ENCODE results near the gene CERS6. TPM values are rescaled to one million over a fixed set of nuclear protein-coding genes. Genes with fewer than 3 reads are reported as not detected.

The CERS6 gene
- polyA plus RNA-seq, 1 donor from 2014 or later, result 59.3 TPM

- Histone ChIP-seq H3K79me2 (replicated peaks; ENCODE audit: insufficient read depth, low read length) (peaks cover 6% of the 10 kb centered on the region), H3K4me2 (ENCODE audit: low read length) (no peak overlapping the region), H3K27me3 (ENCODE audit: insufficient read depth, low read depth, low read length) (no peaks in the 10 kb centered on the region), H4K20me1 (ENCODE audit: insufficient read depth) (no peaks in the 10 kb centered on the region), H3K36me3 (ENCODE audit: insufficient read depth, low read length) (no peaks in the 10 kb centered on the region), H3K9ac (ENCODE audit: low read length) (no peak overlapping the region), H3F3A (ENCODE audit: insufficient read depth, low read length, poor library complexity, severe bottlenecking) (no peaks in the 10 kb centered on the region), H2AFZ (ENCODE audit: low read depth, low read length) (no peak overlapping the region), H3K4me3 (ENCODE audit: low read length) (no peak overlapping the region), H3K9me3 (ENCODE audit: low read length) (no peaks in the 10 kb centered on the region), H3K9me2 (ENCODE audit: insufficient read depth, low read length) (no peaks in the 10 kb centered on the region), H3K27ac (ENCODE audit: low read length) (no peak overlapping the region)
- no peak for TF ChIP-seq EP300 (conservative IDR thresholded peaks at IDR 0.05; ENCODE audit: poor library complexity, severe bottlenecking)
- TF ChIP-seq CTCF (IDR thresholded peaks at IDR 0.05; ENCODE audit: poor library complexity, severe bottlenecking), result no peak
- no peak for TF ChIP-seq MXI1 (conservative IDR thresholded peaks at IDR 0.05; ENCODE audit: poor library complexity, severe bottlenecking)
- no peak for TF ChIP-seq POLR2AphosphoS5 (IDR thresholded peaks at IDR 0.05)
- no peak for TF ChIP-seq REST (IDR thresholded peaks at IDR 0.05; ENCODE audit: borderline replicate concordance)
- TF ChIP-seq TAF1 (IDR thresholded peaks at IDR 0.05; ENCODE audit: low read depth), result no peak
- TF ChIP-seq RAD21 (conservative IDR thresholded peaks at IDR 0.05), result no peak
- TF ChIP-seq SMC3 (conservative IDR thresholded peaks at IDR 0.05; ENCODE audit: poor library complexity), result no peak
- no peak for TF ChIP-seq EZH2 (IDR thresholded peaks at IDR 0.05; ENCODE audit: borderline replicate concordance, insufficient read depth, low read length, poor library complexity, severe bottlenecking)
Measured at GRCh38 chr2:168669151-168669550, 213.1 kb downstream of the CERS6 start.

- TF ChIP-seq SMC3 (conservative IDR thresholded peaks at IDR 0.05; ENCODE audit: poor library complexity) (no peak), REST (IDR thresholded peaks at IDR 0.05; ENCODE audit: borderline replicate concordance) (no peak), EZH2 (IDR thresholded peaks at IDR 0.05; ENCODE audit: borderline replicate concordance, insufficient read depth, low read length, poor library complexity, severe bottlenecking) (no peak), RAD21 (conservative IDR thresholded peaks at IDR 0.05) (no peak), TAF1 (IDR thresholded peaks at IDR 0.05; ENCODE audit: low read depth) (no peak), POLR2AphosphoS5 (IDR thresholded peaks at IDR 0.05) (no peak), CTCF (IDR thresholded peaks at IDR 0.05; ENCODE audit: poor library complexity, severe bottlenecking) (no peak), MXI1 (conservative IDR thresholded peaks at IDR 0.05; ENCODE audit: poor library complexity, severe bottlenecking) (no peak), EP300 (conservative IDR thresholded peaks at IDR 0.05; ENCODE audit: poor library complexity, severe bottlenecking) (no peak)
- Histone ChIP-seq H3K79me2 (replicated peaks; ENCODE audit: insufficient read depth, low read length) (peaks cover 6% of the 10 kb centered on the region), H3K4me2 (ENCODE audit: low read length) (no peak overlapping the region), H3K4me3 (ENCODE audit: low read length) (no peak overlapping the region), H2AFZ (ENCODE audit: low read depth, low read length) (no peak overlapping the region), H3K9me2 (ENCODE audit: insufficient read depth, low read length) (no peaks in the 10 kb centered on the region), H3K36me3 (ENCODE audit: insufficient read depth, low read length) (no peaks in the 10 kb centered on the region), H3K27ac (ENCODE audit: low read length) (no peak overlapping the region), H3F3A (ENCODE audit: insufficient read depth, low read length, poor library complexity, severe bottlenecking) (no peaks in the 10 kb centered on the region), H3K9me3 (ENCODE audit: low read length) (no peaks in the 10 kb centered on the region), H3K27me3 (ENCODE audit: insufficient read depth, low read depth, low read length) (no peaks in the 10 kb centered on the region), H3K9ac (ENCODE audit: low read length) (no peak overlapping the region), H4K20me1 (ENCODE audit: insufficient read depth) (no peaks in the 10 kb centered on the region)
Measured at GRCh38 chr2:168670478-168670877, 214.4 kb downstream of the CERS6 start.
